ENCODE results near the gene EXT2.

DNA sequence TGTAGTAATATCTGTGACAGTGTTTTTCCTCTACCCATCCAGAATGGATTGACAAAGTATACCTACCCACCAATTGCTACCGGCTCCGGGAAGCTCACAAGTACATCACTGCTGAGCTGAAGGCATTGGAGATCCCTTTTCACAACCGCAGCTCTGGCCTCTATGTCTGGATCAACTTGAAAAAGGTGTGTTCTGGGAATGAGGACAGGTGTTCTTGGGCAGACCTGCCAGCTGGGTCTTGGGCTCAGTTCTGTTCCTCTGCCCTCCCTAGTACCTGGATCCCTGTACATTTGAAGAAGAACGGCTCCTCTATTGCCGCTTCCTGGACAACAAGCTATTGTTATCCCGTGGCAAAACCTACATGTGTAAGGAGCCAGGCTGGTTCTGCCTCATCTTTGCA lies 37.2 kb upstream of the EXT2 start:
- TF ChIP-seq, protein P1, sequence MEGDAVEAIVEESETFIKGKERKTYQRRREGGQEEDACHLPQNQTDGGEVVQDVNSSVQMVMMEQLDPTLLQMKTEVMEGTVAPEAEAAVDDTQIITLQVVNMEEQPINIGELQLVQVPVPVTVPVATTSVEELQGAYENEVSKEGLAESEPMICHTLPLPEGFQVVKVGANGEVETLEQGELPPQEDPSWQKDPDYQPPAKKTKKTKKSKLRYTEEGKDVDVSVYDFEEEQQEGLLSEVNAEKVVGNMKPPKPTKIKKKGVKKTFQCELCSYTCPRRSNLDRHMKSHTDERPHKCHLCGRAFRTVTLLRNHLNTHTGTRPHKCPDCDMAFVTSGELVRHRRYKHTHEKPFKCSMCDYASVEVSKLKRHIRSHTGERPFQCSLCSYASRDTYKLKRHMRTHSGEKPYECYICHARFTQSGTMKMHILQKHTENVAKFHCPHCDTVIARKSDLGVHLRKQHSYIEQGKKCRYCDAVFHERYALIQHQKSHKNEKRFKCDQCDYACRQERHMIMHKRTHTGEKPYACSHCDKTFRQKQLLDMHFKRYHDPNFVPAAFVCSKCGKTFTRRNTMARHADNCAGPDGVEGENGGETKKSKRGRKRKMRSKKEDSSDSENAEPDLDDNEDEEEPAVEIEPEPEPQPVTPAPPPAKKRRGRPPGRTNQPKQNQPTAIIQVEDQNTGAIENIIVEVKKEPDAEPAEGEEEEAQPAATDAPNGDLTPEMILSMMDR (IDR thresholded peaks at IDR 0.05 in 4 of 5, conservative IDR thresholded peaks at IDR 0.05 in 1 of 5), result no peak
- no peak for TF ChIP-seq POLR2A (IDR thresholded peaks at IDR 0.05)
